BLaER1 treated with 17β-estradiol and CSF1 and Interleukin-3, amounts not matched to agents 10 nM and 100 nM (cell line): ENCODE data around the gene KCNMB4.

ENCODE experiments used
- H3K27ac ChIP-seq, 11 experiments: shearing (Covaris generic); formaldehyde crosslinking; 2 replicates each; pipeline ENCODE4 v1.8.1; 2022
- H3K27me3 ChIP-seq, 11 experiments: shearing (Covaris generic); formaldehyde crosslinking; 2 replicates each; pipeline ENCODE4 v1.8.1; 2022
- H3K36me3 ChIP-seq, 11 experiments: shearing (Covaris generic); formaldehyde crosslinking; 2 replicates each; pipeline ENCODE4 v1.8.1; 2022
- H3K4me1 ChIP-seq, 10 experiments: shearing (Covaris generic); formaldehyde crosslinking; 2 replicates each; pipeline ENCODE4 v1.8.1; 2022
- H3K4me2 ChIP-seq, 11 experiments: shearing (Covaris generic); formaldehyde crosslinking; 2 replicates each; pipeline ENCODE4 v1.8.1; 2022
- H3K4me3 ChIP-seq, 10 experiments: shearing (Covaris generic); formaldehyde crosslinking; 2 replicates each; pipeline ENCODE4 v1.8.1; 2022
- H3K9ac ChIP-seq, 11 experiments: shearing (Covaris generic); formaldehyde crosslinking; 2 replicates each; pipeline ENCODE4 v1.8.1; 2022
- H3K9me3 ChIP-seq, 11 experiments: shearing (Covaris generic); formaldehyde crosslinking; replicated peaks in 1 of 11; 2 replicates each; pipeline ENCODE4 v1.8.1; 2022
- H4K20me1 ChIP-seq, 11 experiments: shearing (Covaris generic); formaldehyde crosslinking; 2 replicates each; pipeline ENCODE4 v1.8.1; 2022
- Cebpa-rat ChIP-seq, 11 experiments: shearing (Covaris generic); IDR thresholded peaks; 2 replicates each; pipeline ENCODE4 v1.8.1; 2022

Gene KCNMB4

GRCh38 chr12:70466753-70467152 is 100.7 kb downstream of the KCNMB4 start:
- no peak for TF ChIP-seq Cebpa-rat (IDR thresholded peaks at IDR 0.05)
- 0 out of 20 replicates have a peak, but pooled peaks cover 0 to 6% (median 0%) of the 10 kb centered on the region in 10 experiments for H3K4me1 ChIP-seq
- no peaks in the 10 kb centered on the region for H4K20me1 ChIP-seq
- no peak overlapping the region for H3K4me2 ChIP-seq
- H3K27me3 ChIP-seq: no peaks in the 10 kb centered on the region
- H3K36me3 ChIP-seq: 0 out of 22 replicates have a peak, but pooled peaks cover 0 to 6% (median 0%) of the 10 kb centered on the region in 11 experiments
- no peak overlapping the region for H3K27ac ChIP-seq
- H3K4me3 ChIP-seq: no peak overlapping the region
- peaks cover 22 to 38% (median 30%) of the 10 kb centered on the region in 11 experiments for H3K9me3 ChIP-seq
- H3K9ac ChIP-seq: no peak overlapping the region

DNA sequence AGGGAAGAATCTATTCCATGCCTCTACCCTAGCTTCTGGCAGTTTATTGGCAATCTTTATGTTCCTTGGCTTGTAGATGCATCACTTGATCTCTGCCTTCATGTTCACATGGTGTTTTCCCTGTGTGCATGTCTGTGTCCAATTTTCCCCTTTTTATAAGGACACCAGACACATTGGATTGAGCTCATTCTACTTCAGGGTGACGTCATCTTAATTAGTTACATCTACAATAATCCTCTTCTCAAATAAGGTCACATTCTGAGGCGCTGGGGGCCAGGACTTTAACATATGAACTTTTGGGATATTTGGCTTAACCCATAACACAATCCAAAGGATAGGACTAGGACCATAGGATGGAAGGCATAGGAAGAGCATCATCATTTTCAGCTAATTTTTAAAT is 101.4 kb downstream of the KCNMB4 start:
- H3K9me3 ChIP-seq: peaks cover 22 to 38% (median 30%) of the 10 kb centered on the region in 11 experiments
- H3K27me3 ChIP-seq: no peaks in the 10 kb centered on the region
- H3K4me1 ChIP-seq: 0 out of 20 replicates have a peak, but pooled peaks cover 0 to 6% (median 0%) of the 10 kb centered on the region in 10 experiments
- H3K27ac ChIP-seq: no peak overlapping the region
- H4K20me1 ChIP-seq: no peaks in the 10 kb centered on the region
- TF ChIP-seq Cebpa-rat (IDR thresholded peaks at IDR 0.05): no peak
- H3K4me3 ChIP-seq: no peak overlapping the region
- no peak overlapping the region for H3K4me2 ChIP-seq
- H3K9ac ChIP-seq: no peak overlapping the region
- 0 out of 22 replicates have a peak, but pooled peaks cover 0 to 6% (median 0%) of the 10 kb centered on the region in 11 experiments for H3K36me3 ChIP-seq

- H3K9ac ChIP-seq: no peak overlapping the region
- 0 out of 20 replicates have a peak, but pooled peaks cover 0 to 6% (median 0%) of the 10 kb centered on the region in 10 experiments for H3K4me1 ChIP-seq
- no peaks in the 10 kb centered on the region for H3K27me3 ChIP-seq
- TF ChIP-seq Cebpa-rat (IDR thresholded peaks at IDR 0.05): no peak
- H3K27ac ChIP-seq: no peak overlapping the region
- H3K4me2 ChIP-seq: 0 out of 22 replicates have a peak overlapping the region, but pooled peaks of 2 of the 11 experiments have one; percentile 11 to 29
- no peak overlapping the region for H3K4me3 ChIP-seq
- no peaks in the 10 kb centered on the region for H4K20me1 ChIP-seq
- H3K36me3 ChIP-seq: 0 out of 22 replicates have a peak, but pooled peaks cover 0 to 6% (median 0%) of the 10 kb centered on the region in 11 experiments
- H3K9me3 ChIP-seq: peaks cover 18 to 32% (median 24%) of the 10 kb centered on the region in 11 experiments
Measured at GRCh38 chr12:70467918-70468733, 102.0 kb downstream of the KCNMB4 start.

- H3K9ac ChIP-seq: no peak overlapping the region
- no peak for TF ChIP-seq Cebpa-rat (IDR thresholded peaks at IDR 0.05)
- H3K4me3 ChIP-seq: no peak overlapping the region
- H3K4me2 ChIP-seq: no peak overlapping the region
- H4K20me1 ChIP-seq: no peaks in the 10 kb centered on the region
- H3K9me3 ChIP-seq: peaks cover 12 to 26% (median 17%) of the 10 kb centered on the region in 11 experiments
- no peak overlapping the region for H3K27ac ChIP-seq
- H3K27me3 ChIP-seq: no peaks in the 10 kb centered on the region
- H3K4me1 ChIP-seq: 0 out of 20 replicates have a peak, but pooled peaks cover 0 to 6% (median 0%) of the 10 kb centered on the region in 10 experiments
- H3K36me3 ChIP-seq: 0 out of 22 replicates have a peak, but pooled peaks cover 0 to 3% (median 0%) of the 10 kb centered on the region in 11 experiments
Measured at GRCh38 chr12:70468741-70469140, 102.7 kb downstream of the KCNMB4 start.

DNA sequence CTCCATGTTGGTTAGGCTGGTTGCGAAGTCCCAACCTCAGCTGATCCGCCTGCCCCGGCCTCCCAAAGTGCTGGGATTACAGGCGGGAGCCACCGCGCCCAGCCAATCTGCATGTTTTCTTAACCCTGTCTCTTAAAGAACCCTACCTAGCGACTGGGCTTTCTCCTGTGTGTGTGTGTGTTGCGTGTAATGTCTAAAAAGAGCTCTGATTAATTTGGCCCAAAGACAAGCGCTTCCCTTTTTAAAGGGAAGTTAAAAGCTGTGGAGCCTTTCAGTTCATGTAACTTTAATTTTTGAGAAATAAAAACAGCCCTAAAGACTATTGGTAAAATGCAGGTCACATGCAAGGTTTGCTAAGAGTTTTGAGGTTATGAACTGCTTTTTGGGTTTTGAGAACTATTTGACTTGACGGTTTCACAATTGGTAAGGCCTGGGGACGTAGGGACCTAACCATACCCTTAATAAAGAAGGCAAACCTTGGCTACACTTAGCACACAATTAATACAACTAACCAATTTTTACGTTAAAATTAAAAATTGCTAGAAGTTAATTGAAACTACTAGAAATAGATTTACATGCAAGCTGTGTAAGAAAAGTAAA is 103.2 kb downstream of the KCNMB4 start:
- H3K4me2 ChIP-seq: no peak overlapping the region
- no peaks in the 10 kb centered on the region for H4K20me1 ChIP-seq
- H3K9ac ChIP-seq: no peak overlapping the region
- TF ChIP-seq Cebpa-rat (IDR thresholded peaks at IDR 0.05): no peak
- H3K9me3 ChIP-seq: peaks cover 6 to 20% (median 12%) of the 10 kb centered on the region in 11 experiments
- H3K36me3 ChIP-seq: no peaks in the 10 kb centered on the region
- H3K4me3 ChIP-seq: no peak overlapping the region
- 0 out of 20 replicates have a peak, but pooled peaks cover 0 to 6% (median 0%) of the 10 kb centered on the region in 10 experiments for H3K4me1 ChIP-seq
- H3K27ac ChIP-seq: no peak overlapping the region
- no peaks in the 10 kb centered on the region for H3K27me3 ChIP-seq

GRCh38 chr12:70482764-70483163 is 116.7 kb downstream of the KCNMB4 start:
- H4K20me1 ChIP-seq: no peaks in the 10 kb centered on the region
- H3K9me3 ChIP-seq: peaks cover 0 to 25% (median 11%) of the 10 kb centered on the region in 11 experiments; a peak in 15 of 22 replicates
- H3K4me2 ChIP-seq: no peak overlapping the region
- H3K9ac ChIP-seq: no peak overlapping the region
- H3K4me1 ChIP-seq: peaks cover 0 to 21% (median 15%) of the 10 kb centered on the region in 10 experiments; a peak in 9 of 20 replicates
- no peaks in the 10 kb centered on the region for H3K27me3 ChIP-seq
- H3K27ac ChIP-seq: no peak overlapping the region
- no peak overlapping the region for H3K4me3 ChIP-seq
- TF ChIP-seq Cebpa-rat (IDR thresholded peaks at IDR 0.05): no peak
- H3K36me3 ChIP-seq: no peaks in the 10 kb centered on the region
